Prostate gland (tissue), 2 donors: Measurements from ENCODE around the gene ZDBF2.

Source experiments
- CTCF ChIP-seq, 4 experiments: fragments of 200-600 bp in 2 of 4; fragments of 450-650 bp in 2 of 4; sonication (generic) in 2 of 4; IDR thresholded peaks; 1 replicate in 3 of 4; 2 replicates in 1 of 4; pipeline ENCODE4 v1.5.1; 2016 to 2019; ENCODE audit warnings: antibody characterized with exemption in 4 of 4, mild to moderate bottlenecking in 2 of 4, moderate library complexity in 2 of 4
- POLR2A ChIP-seq: fragments of 450-650 bp; IDR thresholded peaks from one replicate; pipeline ENCODE4 v1.6.1; 2016; ENCODE audit warnings: antibody characterized with exemption, mild to moderate bottlenecking

- no peak for TF ChIP-seq POLR2A
- TF ChIP-seq CTCF (IDR thresholded peaks at IDR 0.05): no peak
Measured at GRCh38 chr2:206267567-206267966, 6.9 kb upstream of the ZDBF2 start.
